GM12892 (cell line): ENCODE data around the gene F13A1.

Experiments
- POLR2A ChIP-seq: IDR thresholded peaks from 2 replicates; pipeline ENCODE4 v1.6.1; 2011; ENCODE audit warnings: low read depth, low read length, control low read depth
- POLR2AphosphoS5 ChIP-seq: IDR thresholded peaks from 2 replicates; pipeline ENCODE4 v1.6.1; 2011; ENCODE audit warnings: low read depth, low read length, control low read depth
- TAF1 ChIP-seq: IDR thresholded peaks from 2 replicates; pipeline ENCODE4 v1.6.1; 2011; ENCODE audit warnings: low read depth, mild to moderate bottlenecking, control low read depth, low read length, borderline replicate concordance

- TF ChIP-seq POLR2A (no peak), POLR2AphosphoS5 (no peak), TAF1 (no peak)
These were observed 32.3 kb upstream of the F13A1 start for GRCh38 chr6:6352772-6353171.
